Uterus (tissue), 2 donors: ENCODE results near the gene TPM1.

ENCODE experiments used
- CTCF ChIP-seq, 4 experiments: fragments of 200-600 bp in 2 of 4; fragments of 450-650 bp in 2 of 4; sonication (generic) in 2 of 4; IDR thresholded peaks; one replicate each; pipeline ENCODE4 v1.5.1; 2016 to 2019; ENCODE audit warnings: antibody characterized with exemption in 4 of 4, mild to moderate bottlenecking in 2 of 4, moderate library complexity in 1 of 4
- POLR2A ChIP-seq, 2 donors: fragments of 450-650 bp; IDR thresholded peaks; one replicate each; pipeline ENCODE4 v1.6.1; 2016; ENCODE audit warnings: antibody characterized with exemption in 2 of 2, mild to moderate bottlenecking in 1 of 2, moderate library complexity in 1 of 2

GRCh38 chr15:63067306-63067705, 24.8 kb downstream of the TPM1 start:
- TF ChIP-seq CTCF (IDR thresholded peaks at IDR 0.05) (no peak), POLR2A (IDR thresholded peaks at IDR 0.05) (no peak)
